Measurements from ENCODE around the gene ATXN7L2.

Gene ATXN7L2

GRCh38 chr1:109509176-109510134 lies 25.8 kb downstream of the ATXN7L2 start, which contains the start of gene AMIGO1:
TSS of gene AMIGO1 (minus strand) at chr1:109509727. CDS start at chr1:109508912, 815 bp downstream.
- TF ChIP-seq, protein P1, sequence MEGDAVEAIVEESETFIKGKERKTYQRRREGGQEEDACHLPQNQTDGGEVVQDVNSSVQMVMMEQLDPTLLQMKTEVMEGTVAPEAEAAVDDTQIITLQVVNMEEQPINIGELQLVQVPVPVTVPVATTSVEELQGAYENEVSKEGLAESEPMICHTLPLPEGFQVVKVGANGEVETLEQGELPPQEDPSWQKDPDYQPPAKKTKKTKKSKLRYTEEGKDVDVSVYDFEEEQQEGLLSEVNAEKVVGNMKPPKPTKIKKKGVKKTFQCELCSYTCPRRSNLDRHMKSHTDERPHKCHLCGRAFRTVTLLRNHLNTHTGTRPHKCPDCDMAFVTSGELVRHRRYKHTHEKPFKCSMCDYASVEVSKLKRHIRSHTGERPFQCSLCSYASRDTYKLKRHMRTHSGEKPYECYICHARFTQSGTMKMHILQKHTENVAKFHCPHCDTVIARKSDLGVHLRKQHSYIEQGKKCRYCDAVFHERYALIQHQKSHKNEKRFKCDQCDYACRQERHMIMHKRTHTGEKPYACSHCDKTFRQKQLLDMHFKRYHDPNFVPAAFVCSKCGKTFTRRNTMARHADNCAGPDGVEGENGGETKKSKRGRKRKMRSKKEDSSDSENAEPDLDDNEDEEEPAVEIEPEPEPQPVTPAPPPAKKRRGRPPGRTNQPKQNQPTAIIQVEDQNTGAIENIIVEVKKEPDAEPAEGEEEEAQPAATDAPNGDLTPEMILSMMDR (IDR thresholded peaks at IDR 0.05; ENCODE audit: low read depth, low read length, missing control alignments): no peak
- DNase-seq (ENCODE audit: low read depth): no peak
- peak within 1 kb of the TSS; percentile 48 for H3K4me3 ChIP-seq (ENCODE audit: low read depth, low read length)

GRCh38 chr1:109513110-109513710 lies 29.5 kb downstream of the ATXN7L2 start:
- no peak for DNase-seq (ENCODE audit: low read depth)
- TF ChIP-seq, protein P1 (IDR thresholded peaks at IDR 0.05; ENCODE audit: low read depth, low read length, missing control alignments): no peak
- H3K4me3 ChIP-seq (ENCODE audit: low read depth, low read length): no peak overlapping the region

DNA sequence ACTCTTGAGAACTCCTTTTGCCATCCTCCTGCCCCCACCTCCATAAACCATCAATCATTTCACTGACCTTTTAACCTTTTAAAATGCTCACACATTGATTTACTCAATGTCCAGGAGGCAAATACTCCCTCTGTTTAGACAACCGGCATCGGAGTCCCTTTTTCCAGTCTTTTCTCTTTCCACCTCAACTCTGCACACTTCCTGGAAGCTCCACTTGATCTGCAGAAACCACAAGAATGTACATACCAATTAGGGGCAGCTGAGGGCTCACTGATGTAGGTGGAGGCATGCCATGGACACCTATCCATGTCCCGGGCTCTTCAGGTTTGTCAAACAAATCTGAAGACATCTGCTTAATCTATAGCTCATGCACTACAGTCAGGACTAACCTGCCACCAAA lies 31.1 kb downstream of the ATXN7L2 start:
- TF ChIP-seq, protein P1 (IDR thresholded peaks at IDR 0.05; ENCODE audit: low read depth, low read length, missing control alignments): no peak
- no peak for DNase-seq (ENCODE audit: low read depth)
- H3K4me3 ChIP-seq (ENCODE audit: low read depth, low read length): no peak overlapping the region

GRCh38 chr1:109516872-109517271 lies 33.2 kb downstream of the ATXN7L2 start:
- TF ChIP-seq, protein P1 (IDR thresholded peaks at IDR 0.05; ENCODE audit: low read depth, low read length, missing control alignments): no peak
- no peak for DNase-seq (ENCODE audit: low read depth)
- no peak overlapping the region for H3K4me3 ChIP-seq (ENCODE audit: low read depth, low read length)

DNA sequence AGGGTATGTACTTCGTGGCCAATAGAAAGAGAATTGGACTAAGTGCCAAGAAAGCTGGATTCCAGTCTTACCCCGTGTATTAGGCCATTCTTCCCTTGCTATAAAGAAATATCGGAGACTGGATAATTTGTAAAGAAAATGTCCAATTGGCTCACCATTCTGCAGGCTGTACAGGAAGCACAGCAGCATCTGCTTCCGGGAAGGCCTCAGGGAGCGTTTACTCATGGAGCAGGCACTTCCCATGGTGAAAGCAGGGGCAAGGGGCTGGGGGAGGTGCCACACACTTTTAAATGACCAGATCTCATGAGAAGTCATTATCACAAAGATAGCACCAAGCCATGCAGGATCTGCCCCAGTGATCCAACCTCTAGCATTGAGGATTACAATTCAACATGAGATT lies 33.6 kb downstream of the ATXN7L2 start:
- no peak overlapping the region for H3K4me3 ChIP-seq (ENCODE audit: low read depth, low read length)
- TF ChIP-seq, protein P1 (IDR thresholded peaks at IDR 0.05; ENCODE audit: low read depth, low read length, missing control alignments): no peak
- DNase-seq (ENCODE audit: low read depth): no peak

DNA sequence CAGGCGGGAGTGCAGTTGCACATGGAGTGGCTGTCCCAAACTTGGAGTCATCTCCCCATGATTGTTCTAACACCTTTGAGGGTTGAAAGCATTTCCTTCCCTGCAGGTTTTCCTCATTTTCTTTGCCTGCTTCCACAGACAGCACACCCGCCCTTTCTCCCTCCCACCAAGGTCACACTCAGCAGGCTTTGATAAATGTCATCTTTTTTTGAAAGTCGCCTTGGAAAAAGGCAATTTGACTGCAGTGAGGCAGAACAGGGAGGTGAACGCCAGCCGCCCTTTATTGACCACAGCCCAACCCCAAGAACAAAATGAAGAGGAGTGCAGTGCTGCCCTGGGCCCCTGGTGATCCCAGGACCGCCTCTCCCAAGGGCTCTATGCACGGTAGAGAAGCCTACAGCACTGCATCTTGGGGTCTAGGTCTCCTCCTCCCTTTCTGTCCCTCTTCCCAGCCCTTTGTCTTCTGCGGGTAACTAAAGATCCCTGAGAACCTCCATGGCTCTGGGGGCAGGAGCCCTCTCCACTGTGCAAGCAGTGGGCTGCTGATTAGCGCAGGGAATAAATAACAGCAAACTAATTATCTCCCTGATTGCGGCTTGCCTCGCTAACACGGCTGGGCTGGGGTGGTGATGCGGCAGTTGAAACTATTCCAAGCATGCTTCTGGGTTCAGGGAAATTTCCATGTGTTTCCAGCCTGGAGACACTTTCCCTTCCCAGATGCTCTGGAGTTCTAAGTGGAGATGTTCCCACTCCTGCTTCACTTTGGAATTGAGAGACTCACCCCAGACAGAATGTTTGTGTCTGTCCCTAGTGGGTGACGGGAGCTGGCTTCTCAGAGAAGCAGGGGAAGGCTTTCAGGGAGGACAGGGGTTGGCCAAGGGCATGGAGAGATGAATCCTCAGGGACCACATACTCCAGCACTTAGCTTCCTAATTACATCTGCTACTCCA lies 37.6 kb downstream of the ATXN7L2 start:
- DNase-seq (ENCODE audit: low read depth): no peak
- TF ChIP-seq, protein P1 (IDR thresholded peaks at IDR 0.05; ENCODE audit: low read depth, low read length, missing control alignments): no peak
- no peak overlapping the region for H3K4me3 ChIP-seq (ENCODE audit: low read depth, low read length)

All from GM12864 (cell line).